Fibroblast of lung (primary cell): Measurements from ENCODE around the gene SETDB2.

Experiments used
- CTCF ChIP-seq, 2 donors: IDR thresholded peaks in 1 of 2; conservative IDR thresholded peaks in 1 of 2; 1 replicate in 1 of 2; 2 replicates in 1 of 2; pipeline ENCODE4 v1.5.1; 2011 to 2012; ENCODE audit warnings: low read length in 2 of 2, control low read depth in 1 of 2, inconsistent platforms in 1 of 2, low read depth in 1 of 2, mild to moderate bottlenecking in 1 of 2
- EZH2 ChIP-seq: IDR thresholded peaks from 2 replicates; pipeline ENCODE4 v1.5.1; 2012; ENCODE audit warnings: low read length, control low read depth, mild to moderate bottlenecking; ENCODE audit errors: missing control alignments

GRCh38 chr13:49400755-49401659 is 43.1 kb upstream of the SETDB2 start:
- no peak for TF ChIP-seq CTCF (conservative IDR thresholded peaks at IDR 0.05 in 1 of 2, IDR thresholded peaks at IDR 0.05 in 1 of 2; ENCODE audit: low read depth in 1 of 2, low read length in 2 of 2)
- no peak for TF ChIP-seq EZH2
